Activated CD4-positive, alpha-beta T cell treated with anti-CD3 and anti-CD28 coated beads, Interleukin-2, amount 10 ng/mL, durations not matched to agents 7 days and 5 days (primary cell): ENCODE results near the gene SCGB3A1. TPM values are rescaled to one million over a fixed set of nuclear protein-coding genes. Genes with fewer than 3 reads are reported as not detected.

Experiments
- CTCF ChIA-PET: fragments of 350-600 bp; sonication (Branson Sonifier 250); formaldehyde crosslinking; loops from one replicate; lab custom pipeline; 2021; ENCODE audit warnings: antibody characterized with exemption; lab: Charles Lee
- POLR2A ChIA-PET: fragments of 350-600 bp; sonication (Branson Sonifier 250); formaldehyde crosslinking; loops from one replicate; lab custom pipeline; 2021; ENCODE audit warnings: antibody characterized with exemption; lab: Charles Lee
- DNase-seq: peaks from one replicate; pipeline ENCODE4 v3.0.0-alpha.2; 2020
- H3K27ac Mint-ChIP-seq: one replicate; pipeline ENCODE4 v1.8.0; 2021; ENCODE audit warnings: mild to moderate bottlenecking, moderate library complexity, mixed read lengths
- H3K27me3 Mint-ChIP-seq: one replicate; pipeline ENCODE4 v1.8.0; 2021; ENCODE audit warnings: mixed read lengths
- H3K36me3 Mint-ChIP-seq: one replicate; pipeline ENCODE4 v1.8.0; 2021; ENCODE audit warnings: low read depth, mixed read lengths
- H3K4me1 Mint-ChIP-seq: one replicate; pipeline ENCODE4 v1.8.0; 2021; ENCODE audit warnings: mixed read lengths
- H3K4me3 Mint-ChIP-seq: one replicate; pipeline ENCODE4 v1.8.0; 2021; ENCODE audit warnings: mild to moderate bottlenecking, moderate library complexity, mixed read lengths
- H3K9me3 Mint-ChIP-seq: one replicate; pipeline ENCODE4 v1.8.0; 2021; ENCODE audit warnings: mixed read lengths
- total RNA-seq, 2 experiments: library from RNA; stranded (reverse); gene quantifications; one replicate each; pipeline ENCODE4 v1.2.3, GENCODE V29; 2021

Gene SCGB3A1, protein sequence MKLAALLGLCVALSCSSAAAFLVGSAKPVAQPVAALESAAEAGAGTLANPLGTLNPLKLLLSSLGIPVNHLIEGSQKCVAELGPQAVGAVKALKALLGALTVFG
- not detected for total RNA-seq

DNA sequence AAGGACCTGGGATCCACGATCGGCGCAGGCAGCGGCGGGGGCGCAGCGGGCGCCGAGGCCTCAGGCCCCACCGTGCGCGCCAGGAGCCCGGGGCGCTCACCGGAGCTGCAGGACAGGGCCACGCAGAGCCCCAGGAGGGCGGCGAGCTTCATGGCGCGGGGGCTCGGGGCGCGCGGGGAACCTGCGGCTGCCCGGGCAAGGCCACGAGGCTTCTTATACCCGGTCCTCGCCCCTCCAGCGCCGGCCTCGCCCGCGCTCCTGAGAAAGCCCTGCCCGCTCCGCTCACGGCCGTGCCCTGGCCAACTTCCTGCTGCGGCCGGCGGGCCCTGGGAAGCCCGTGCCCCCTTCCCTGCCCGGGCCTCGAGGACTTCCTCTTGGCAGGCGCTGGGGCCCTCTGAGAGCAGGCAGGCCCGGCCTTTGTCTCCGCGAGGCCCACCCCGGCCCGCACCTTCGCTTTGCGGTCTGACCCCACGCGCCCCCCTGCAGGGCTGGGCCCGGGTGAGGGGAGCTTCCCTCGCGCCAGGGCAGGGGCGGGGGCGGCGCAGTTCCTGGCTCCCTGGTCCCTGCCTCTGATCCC is at the start of gene SCGB3A1:
Gene SCGB3A1, minus strand, starts transcription at position 189 of the 577 bp plus-strand sequence. Its CDS starts 37 bp downstream, at position 152.
- Mint-ChIP-seq H3K4me1 (peaks cover 8% of the 10 kb centered on the region), H3K27me3 (peaks cover 41% of the 10 kb centered on the region), H3K4me3 (no peak within 1 kb of the TSS), H3K27ac (no peak within 1 kb of the TSS), H3K36me3 (peaks cover 2% of the 10 kb centered on the region), H3K9me3 (no peaks in the 10 kb centered on the region)
- ChIA-PET CTCF (no interaction called here), POLR2A (no interaction called here)
- DNase-seq, result no peak

DNA sequence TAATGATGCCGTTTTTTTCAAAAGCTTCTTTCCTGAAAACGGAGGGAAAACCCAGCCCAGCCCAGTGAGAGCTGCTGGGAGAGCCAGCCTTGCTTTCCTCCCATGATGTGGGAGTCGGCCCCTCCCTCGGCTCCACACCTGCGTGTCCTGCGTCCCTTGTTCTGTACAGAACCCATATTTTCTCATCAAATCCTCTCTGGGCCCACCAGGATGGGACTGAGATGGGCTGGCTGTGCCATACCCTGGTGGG is 49.2 kb upstream of the SCGB3A1 start:
- no peak overlapping the region for H3K4me3 Mint-ChIP-seq
- no peaks in the 10 kb centered on the region for H3K36me3 Mint-ChIP-seq
- no peaks in the 10 kb centered on the region for H3K27me3 Mint-ChIP-seq
- no peak for DNase-seq
- ChIA-PET CTCF (no interaction called here), POLR2A (no interaction called here)
- no peak overlapping the region for H3K27ac Mint-ChIP-seq
- H3K4me1 Mint-ChIP-seq, result no peaks in the 10 kb centered on the region
- H3K9me3 Mint-ChIP-seq, result no peaks in the 10 kb centered on the region

DNA sequence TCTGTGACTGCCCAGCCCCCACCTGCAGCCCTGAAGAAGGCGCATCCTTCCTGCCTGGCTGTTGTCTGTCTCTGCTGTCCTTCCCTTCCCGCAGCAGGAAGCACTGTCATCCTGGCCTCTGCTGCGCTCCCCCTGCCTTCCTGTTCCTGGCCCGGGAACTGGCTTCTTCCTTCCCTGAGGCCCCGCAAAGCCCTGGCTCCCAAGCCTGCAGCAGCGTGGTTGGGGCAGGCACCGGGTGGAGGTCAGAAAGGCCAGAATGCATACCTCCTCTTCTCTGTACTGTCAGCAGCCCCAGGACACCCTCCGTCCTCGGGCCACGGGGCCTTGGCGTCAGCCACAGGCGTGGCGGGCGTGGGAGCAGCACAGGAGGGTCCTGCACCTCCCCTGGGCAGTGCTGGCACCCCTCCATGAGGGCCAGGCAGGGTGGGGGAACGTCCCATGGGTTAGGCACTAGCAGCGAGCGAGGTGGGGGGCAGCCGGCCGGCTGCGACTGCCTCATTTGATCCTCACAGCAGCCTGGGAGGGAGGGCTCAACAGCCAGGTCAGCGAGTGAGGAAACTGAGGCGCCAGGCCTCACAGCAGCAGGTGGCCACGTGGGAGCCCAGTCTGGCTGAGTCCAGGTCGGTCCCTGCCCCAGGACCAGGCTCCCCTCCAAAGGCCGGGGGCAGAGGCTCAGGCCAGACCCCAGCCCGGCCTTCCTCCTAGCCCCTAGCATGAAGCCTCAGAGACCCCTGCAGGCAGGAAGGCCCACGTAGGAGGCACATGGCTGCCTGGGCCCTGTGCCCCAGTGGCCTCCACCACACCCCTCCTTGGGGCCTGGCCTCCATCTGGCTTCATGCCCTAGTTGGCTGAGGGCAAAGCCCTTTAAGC is 48.7 kb upstream of the SCGB3A1 start:
- no peak overlapping the region for H3K27ac Mint-ChIP-seq
- no peak for DNase-seq
- CTCF ChIA-PET, result no interaction called here

DNA sequence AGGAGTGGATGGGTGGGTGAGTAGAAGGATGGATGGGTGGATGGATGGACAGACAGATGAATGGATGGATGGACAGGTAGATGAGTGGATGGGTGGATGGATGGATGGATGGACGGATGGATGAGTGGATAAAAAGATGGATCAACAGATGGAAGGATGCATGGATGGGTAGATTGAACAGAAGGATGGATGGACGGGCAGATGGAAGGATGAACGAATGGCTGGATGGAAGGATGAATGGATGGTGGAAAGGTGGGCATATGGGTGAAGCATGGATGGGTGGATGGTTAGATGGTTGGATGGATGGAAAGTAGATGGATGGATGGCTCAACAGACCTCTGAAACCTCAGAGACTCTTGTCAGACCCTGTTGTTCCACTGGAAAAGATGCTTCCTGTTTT is 48.0 kb upstream of the SCGB3A1 start:
- POLR2A ChIA-PET, result no interaction called here
- no peaks in the 10 kb centered on the region for H3K9me3 Mint-ChIP-seq
- CTCF ChIA-PET, result no interaction called here
- H3K27me3 Mint-ChIP-seq, result no peaks in the 10 kb centered on the region
- H3K4me3 Mint-ChIP-seq, result no peak overlapping the region
- DNase-seq, result no peak
- H3K27ac Mint-ChIP-seq, result no peak overlapping the region
- no peaks in the 10 kb centered on the region for H3K36me3 Mint-ChIP-seq
- no peaks in the 10 kb centered on the region for H3K4me1 Mint-ChIP-seq

More for the DNA sequence above, 48.7 kb upstream of the SCGB3A1 start:
- Mint-ChIP-seq H3K36me3 (no peaks in the 10 kb centered on the region), H3K9me3 (no peaks in the 10 kb centered on the region), H3K4me1 (no peaks in the 10 kb centered on the region), H3K27me3 (no peaks in the 10 kb centered on the region), H3K4me3 (no peak overlapping the region)
- POLR2A ChIA-PET, result no interaction called here

DNA sequence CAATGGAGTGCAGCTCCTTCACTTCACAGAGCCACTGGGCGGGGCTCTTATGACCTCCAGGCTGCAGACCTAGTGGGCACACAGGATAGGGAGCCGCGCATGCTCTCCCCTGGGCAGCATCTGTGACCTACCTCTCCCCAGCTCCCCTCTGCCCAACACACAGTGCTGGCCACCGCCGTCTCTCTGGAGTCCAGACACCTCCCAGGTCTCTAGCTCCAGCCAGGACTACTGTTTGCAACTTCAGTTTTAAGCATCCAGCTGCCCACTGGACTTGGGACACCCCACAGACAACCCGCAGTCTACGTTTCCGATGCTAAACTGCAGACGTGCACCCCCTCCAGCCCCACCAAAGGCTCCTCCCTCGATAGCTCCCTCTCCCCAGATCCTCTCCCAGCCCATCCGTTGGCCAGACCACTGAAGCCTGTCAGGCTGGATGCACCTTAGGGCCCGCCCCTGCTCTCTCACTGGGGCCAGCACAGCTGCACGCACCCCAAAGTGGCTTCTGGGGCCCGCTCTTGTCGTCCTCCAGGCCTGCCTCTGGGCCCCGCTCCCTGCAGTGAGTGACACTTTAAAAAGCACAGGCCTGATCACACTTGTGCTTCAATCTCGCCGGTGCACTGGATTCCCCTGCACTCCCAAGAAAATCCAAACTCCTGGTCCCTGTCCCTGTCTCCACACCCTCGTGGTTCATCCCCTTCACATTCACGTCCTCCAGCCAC is 46.8 kb upstream of the SCGB3A1 start:
- Mint-ChIP-seq H3K27me3 (no peaks in the 10 kb centered on the region), H3K9me3 (no peaks in the 10 kb centered on the region), H3K4me1 (no peaks in the 10 kb centered on the region), H3K27ac (no peak overlapping the region), H3K36me3 (no peaks in the 10 kb centered on the region), H3K4me3 (no peak overlapping the region)
- POLR2A ChIA-PET, result interaction anchor here (0.6 kb wide), 1 partner anchor 184 kb away, joined by 3 read pairs; no protein-coding TSS in a partner anchor
- DNase-seq, result no peak
- CTCF ChIA-PET, result interaction anchor here (0.6 kb wide), 1 partner anchor 9 kb away, joined by 3 read pairs; no protein-coding TSS in a partner anchor

DNA sequence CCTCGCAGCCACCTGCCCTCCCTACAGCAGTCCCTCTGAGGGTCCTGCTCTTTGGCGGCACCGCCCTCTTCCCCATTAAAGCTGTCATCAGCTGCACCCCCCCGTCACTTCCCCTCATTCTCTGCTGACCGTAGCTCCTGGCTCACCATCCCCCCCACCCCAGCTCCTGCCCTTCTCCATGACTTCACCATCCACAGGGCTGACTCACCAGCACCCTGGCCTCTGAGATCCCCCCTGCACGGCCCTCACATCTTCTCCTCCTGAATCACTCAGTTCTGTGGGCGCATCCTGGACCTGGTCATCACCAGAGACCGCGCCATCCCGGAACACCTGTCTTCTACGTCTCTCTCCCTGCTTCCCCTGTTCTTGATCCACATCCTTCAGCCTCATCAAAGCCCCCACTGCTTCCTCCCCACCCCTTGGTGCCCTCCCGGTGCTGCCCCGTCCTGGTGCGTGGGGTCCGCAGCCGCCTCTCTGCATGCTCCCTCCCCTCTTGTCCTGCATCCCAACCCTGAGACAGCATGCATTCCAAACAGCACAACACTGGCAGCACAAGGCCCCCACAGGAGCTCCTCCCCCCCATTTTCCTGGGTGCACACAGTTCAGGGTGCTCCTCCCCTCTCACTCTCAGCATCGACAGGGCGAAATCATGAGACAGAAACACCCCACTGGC is 45.2 kb upstream of the SCGB3A1 start:
- POLR2A ChIA-PET, result no interaction called here
- no peak for DNase-seq
- H3K36me3 Mint-ChIP-seq, result no peaks in the 10 kb centered on the region
- no peaks in the 10 kb centered on the region for H3K4me1 Mint-ChIP-seq
- CTCF ChIA-PET, result no interaction called here
- H3K4me3 Mint-ChIP-seq, result no peak overlapping the region
- no peak overlapping the region for H3K27ac Mint-ChIP-seq
- H3K9me3 Mint-ChIP-seq, result no peaks in the 10 kb centered on the region
- H3K27me3 Mint-ChIP-seq, result no peaks in the 10 kb centered on the region

DNA sequence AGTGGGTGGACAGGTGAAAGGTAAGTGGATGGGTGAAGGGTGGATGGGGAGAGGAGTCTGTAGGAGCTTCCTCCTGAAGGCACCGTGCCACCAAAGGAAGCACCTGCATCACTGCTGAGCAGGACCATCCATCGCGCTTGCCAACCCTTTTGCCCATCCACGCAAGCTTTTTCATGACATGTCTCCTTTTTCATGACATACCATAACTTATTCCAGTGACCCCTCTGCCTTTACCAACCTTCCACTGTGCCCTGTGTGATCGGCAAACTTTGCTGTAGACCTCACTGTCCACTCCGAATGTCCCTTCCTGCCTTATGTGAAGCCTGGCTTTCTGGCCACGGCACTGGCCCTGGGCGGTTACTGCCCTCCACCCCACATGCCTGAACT is 44.7 kb upstream of the SCGB3A1 start:
- no peak for DNase-seq
- Mint-ChIP-seq H3K36me3 (no peaks in the 10 kb centered on the region), H3K27me3 (no peaks in the 10 kb centered on the region), H3K4me1 (no peaks in the 10 kb centered on the region), H3K4me3 (no peak overlapping the region), H3K27ac (no peak overlapping the region), H3K9me3 (no peaks in the 10 kb centered on the region)
- POLR2A ChIA-PET, result no interaction called here
- CTCF ChIA-PET, result no interaction called here

DNA sequence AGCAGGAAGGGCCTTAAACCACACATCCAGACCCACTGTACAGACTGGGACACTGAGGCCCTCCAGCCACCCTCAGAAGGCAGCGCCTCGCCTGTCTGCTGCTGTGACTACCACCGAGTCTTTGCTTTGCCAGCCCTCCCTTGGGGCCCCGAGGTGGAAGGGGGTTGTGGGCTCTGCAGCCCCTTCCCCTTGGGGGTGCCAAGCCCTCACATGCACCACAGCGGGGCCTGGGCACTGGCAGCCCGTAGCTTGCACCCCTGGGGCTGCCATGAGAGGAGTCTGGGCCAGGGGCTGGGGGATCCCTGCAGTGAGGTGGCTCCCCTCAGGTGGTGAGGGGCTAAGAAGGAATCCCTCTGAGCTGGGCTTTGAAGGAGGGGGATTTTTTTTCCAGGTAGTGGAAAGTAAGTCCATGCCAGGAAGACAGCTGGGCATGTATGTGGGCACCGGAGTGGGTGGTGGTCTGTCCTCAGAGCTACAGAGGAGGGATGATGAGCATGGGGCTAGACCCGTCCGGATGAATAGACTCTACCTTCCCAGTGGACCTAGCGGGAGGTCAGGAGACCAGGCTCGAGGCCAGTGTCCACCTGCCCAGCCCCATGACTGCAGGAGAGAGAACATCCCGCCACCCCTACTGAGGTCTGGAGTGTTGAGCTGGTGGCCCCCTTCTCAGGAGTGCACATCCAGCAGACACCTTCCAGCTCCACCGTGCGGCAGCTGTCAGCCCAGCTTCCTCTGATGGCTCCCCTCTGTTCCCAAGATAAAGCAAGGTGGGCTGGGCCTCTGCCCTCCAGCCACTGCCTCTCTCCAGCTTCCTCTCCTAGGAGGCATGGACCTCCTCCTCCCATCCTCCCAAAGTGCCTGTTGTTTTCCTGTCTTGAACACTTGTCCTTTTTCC is 42.2 kb upstream of the SCGB3A1 start:
- Mint-ChIP-seq H3K27ac (no peak overlapping the region), H3K4me1 (no peaks in the 10 kb centered on the region), H3K27me3 (no peaks in the 10 kb centered on the region), H3K4me3 (no peak overlapping the region), H3K9me3 (no peaks in the 10 kb centered on the region), H3K36me3 (no peaks in the 10 kb centered on the region)
- CTCF ChIA-PET, result interaction anchor here (1.0 kb wide), 1 partner anchor 8 kb away, joined by 3 read pairs; no protein-coding TSS in a partner anchor
- POLR2A ChIA-PET, result no interaction called here
- no peak for DNase-seq

DNA sequence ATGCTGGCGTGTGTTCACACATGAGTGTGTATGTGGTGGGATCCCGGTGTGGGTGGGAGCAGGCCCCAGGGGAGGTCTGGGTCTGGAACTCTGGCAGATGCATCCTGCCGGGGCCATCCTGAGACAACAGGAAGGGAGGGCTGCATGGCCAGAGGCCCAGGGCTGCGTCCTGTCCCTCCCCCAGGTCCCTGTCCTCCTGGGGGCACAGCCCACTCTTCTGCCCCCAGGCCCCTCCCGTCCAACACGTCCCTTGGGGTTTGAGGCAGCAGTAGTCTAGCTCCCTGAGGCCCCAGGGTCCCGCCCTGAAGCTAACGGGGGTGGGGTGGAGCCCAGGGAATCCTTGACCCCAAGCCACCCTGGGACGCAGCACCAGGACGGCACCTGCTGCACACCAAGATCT is 41.5 kb upstream of the SCGB3A1 start:
- CTCF ChIA-PET, result interaction anchor here (1.0 kb wide), 1 partner anchor 9 kb away, joined by 3 read pairs; no protein-coding TSS in a partner anchor
- no peaks in the 10 kb centered on the region for H3K4me1 Mint-ChIP-seq
- H3K9me3 Mint-ChIP-seq, result no peaks in the 10 kb centered on the region
- no peak overlapping the region for H3K4me3 Mint-ChIP-seq
- no peak overlapping the region for H3K27ac Mint-ChIP-seq
- DNase-seq, result no peak
- POLR2A ChIA-PET, result no interaction called here
- no peaks in the 10 kb centered on the region for H3K36me3 Mint-ChIP-seq
- H3K27me3 Mint-ChIP-seq, result no peaks in the 10 kb centered on the region

DNA sequence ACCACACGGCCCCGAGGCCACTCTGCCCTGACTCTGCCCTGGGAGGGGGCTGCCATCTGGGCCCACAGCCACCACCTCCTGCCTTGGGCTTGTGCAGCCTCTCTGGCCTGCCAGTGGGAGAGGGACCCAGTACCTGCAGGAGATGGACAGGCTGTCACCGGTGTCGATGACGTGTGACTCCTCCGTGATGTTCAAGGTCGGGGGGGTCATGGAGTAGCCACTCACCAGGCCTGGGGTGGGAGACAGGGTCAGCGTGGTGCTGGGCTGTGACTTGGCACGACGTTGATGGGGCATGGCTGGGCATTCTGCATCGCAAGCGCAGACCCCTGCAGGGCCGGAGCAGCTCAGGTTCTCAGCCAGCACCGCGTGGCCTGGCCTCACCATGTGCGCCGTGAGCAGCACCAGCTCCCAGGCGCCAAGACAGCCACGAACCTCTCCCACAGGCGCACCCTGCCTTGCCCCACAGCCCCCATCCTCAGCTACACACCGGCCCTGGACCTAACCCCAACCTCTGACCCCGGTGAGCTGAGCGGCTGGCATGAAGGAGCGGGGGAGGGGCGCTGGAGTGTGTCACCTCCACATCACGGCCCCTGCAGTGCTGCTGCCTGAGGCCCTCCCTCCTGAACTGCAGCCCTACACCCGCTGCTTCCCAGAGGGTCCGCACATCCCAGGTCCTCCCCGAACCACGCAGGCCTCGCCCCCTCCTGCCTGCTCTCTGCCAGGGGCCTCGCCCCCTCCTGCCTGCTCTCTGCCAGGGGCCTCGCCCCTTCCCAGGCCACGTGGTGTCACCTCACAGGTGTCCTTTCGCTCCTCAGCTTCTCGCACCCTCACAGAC is 40.5 kb upstream of the SCGB3A1 start:
- DNase-seq, result no peak
- no peak overlapping the region for H3K4me3 Mint-ChIP-seq
- POLR2A ChIA-PET, result no interaction called here
- H3K36me3 Mint-ChIP-seq, result no peaks in the 10 kb centered on the region
- H3K27ac Mint-ChIP-seq, result no peak overlapping the region
- no peaks in the 10 kb centered on the region for H3K9me3 Mint-ChIP-seq
- CTCF ChIA-PET, result no interaction called here
- no peaks in the 10 kb centered on the region for H3K4me1 Mint-ChIP-seq
- no peaks in the 10 kb centered on the region for H3K27me3 Mint-ChIP-seq

DNA sequence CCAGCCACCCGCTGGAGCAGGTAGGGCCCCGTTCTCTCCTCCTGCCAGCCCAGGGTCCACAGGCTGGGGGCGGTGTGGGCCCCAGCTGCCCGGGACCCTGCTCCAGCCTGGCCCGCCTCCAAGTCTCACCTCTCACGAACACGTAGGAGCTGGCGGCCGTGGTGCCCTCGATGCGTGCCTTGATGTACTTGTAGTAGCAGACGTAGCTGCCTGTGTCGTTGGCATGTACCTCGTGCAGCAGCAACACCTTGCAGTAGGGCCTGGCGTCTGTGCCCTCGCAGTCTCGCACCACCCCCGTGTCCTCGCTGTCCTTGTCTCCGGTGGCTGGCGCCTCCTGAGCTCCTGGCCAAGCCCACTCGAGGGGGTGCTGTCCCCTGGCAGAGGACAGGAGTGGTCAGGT is 39.1 kb upstream of the SCGB3A1 start:
- Mint-ChIP-seq H3K4me3 (no peak overlapping the region), H3K27me3 (no peaks in the 10 kb centered on the region), H3K27ac (no peak overlapping the region), H3K4me1 (no peaks in the 10 kb centered on the region), H3K9me3 (no peaks in the 10 kb centered on the region), H3K36me3 (no peaks in the 10 kb centered on the region)
- ChIA-PET POLR2A (no interaction called here), CTCF (interaction anchor here (0.7 to 1.4 kb wide), 2 partner anchors 11 to 14 kb away, joined by 3 to 4 read pairs; no protein-coding TSS in a partner anchor)
- DNase-seq, result no peak
